Measurements from ENCODE around the gene FSD1. TPM values are rescaled to one million over a fixed set of nuclear protein-coding genes. Genes with fewer than 3 reads are reported as not detected.
"Not testable (repeated sequence)": the region's sequence is repeated elsewhere in the genome, so short reads cannot be mapped to it uniquely, and the experiment has no call there.

FSD1 gene
- total and polyA plus RNA-seq, 5 donors from 2014 or later: 0.76 to 1.6 (median 1.0) TPM; not detected in 2

DNA sequence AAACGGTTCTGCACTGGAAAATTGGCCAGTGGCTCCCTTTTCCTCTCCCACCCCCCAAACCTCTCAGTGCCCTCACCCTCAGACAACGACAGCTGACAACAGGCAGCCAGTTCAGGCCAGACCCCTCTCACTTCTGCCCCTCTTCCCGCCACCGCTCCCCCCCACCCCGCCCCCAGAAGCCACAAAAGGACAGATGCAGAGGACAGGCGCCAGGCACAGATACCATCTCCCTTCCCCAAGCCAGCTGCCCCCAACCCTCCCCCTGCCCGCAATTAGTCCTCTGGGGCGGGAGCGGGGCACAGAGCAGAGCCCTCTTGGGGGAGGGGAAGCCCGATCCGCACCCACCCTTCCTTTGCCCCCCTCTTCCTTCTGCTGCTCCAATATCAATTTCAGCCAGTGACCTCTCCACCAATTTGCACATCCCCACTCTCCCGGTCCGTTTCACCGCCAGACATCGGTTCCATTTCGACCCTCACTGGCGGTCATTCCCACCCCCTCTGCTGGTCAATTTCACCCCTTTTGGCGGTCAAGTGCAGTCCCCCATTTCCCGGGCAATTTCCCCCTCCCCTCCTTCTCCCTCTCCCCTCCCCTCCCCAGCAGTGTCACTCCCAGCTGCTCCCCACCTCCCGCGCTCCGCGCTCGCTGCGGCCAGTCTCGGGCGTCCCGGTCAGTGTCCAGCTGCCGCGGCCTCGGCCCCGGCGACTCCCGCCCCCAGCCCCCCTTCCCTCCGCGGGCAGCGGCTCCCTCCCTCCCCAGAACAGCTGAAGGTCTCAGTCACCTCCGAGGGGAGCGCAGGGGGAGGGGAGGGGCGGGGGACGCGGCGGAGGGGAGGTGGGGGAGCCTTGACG, 25.8 kb upstream of the FSD1 start, which contains the start of gene SHD:
SHD (plus strand) TSS at position 848 of the 848 bp plus-strand sequence. CDS start 798 bp downstream, outside the sequence.
- Mint-ChIP-seq H3K27me3 (peaks cover 35% of the 10 kb centered on the region), H3K27ac (peak within 1 kb of the TSS in 1 of 3 donors; percentile 52)

DNA sequence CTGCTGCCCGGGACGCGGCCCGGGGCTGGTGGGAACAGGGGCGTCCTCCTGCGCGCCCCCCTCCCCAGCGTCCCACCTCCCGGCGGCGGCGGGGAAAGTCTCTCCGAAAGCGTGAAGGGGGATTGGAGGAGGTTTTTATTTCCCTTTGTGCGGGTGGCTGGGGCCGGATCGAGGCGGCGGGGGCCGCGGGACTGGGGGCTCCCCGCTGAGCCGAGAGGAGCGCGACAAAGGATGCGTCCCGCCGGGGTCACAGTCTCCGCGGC, 25.2 kb upstream of the FSD1 start:
- Histone ChIP-seq H3K27ac (ENCODE audit: insufficient read depth, low read length, poor library complexity, severe bottlenecking) (no peak overlapping the region), H3K4me1 (ENCODE audit: control insufficient read depth, insufficient read depth, low read length, poor library complexity, severe bottlenecking) (peaks cover 14% of the 10 kb centered on the region), H3K9me3 (ENCODE audit: control insufficient read depth in 2 of 2, low read length in 2 of 2) (no peaks in the 10 kb centered on the region), H3K27me3 (ENCODE audit: control insufficient read depth, insufficient read depth, low read length) (peaks cover 1% of the 10 kb centered on the region), H3K4me3 (ENCODE audit: low read depth, low read length) (no peak overlapping the region), H3K36me3 (ENCODE audit: control insufficient read depth, insufficient read depth, low read length) (no peaks in the 10 kb centered on the region)
- Mint-ChIP-seq H3K27me3 (peaks cover 35% of the 10 kb centered on the region), H3K27ac (no peak overlapping the region), H3K9me3 (peaks cover 0 to 2% (median 0%) of the 10 kb centered on the region in 7 donors), H3K36me3 (no peaks in the 10 kb centered on the region), H3K4me1 (peaks cover 0 to 9% (median 0%) of the 10 kb centered on the region in 4 donors), H3K4me3 (no peak overlapping the region)
- ATAC-seq (ENCODE audit: low read depth in 2 of 2): no peak
- DNase-seq: no peak

More for the DNA sequence above, 25.8 kb upstream of the FSD1 start, which contains the start of gene SHD:
- peaks cover 0 to 2% (median 0%) of the 10 kb centered on the region in 7 donors for H3K9me3 Mint-ChIP-seq
- no peaks in the 10 kb centered on the region for H3K36me3 ChIP-seq (ENCODE audit: control insufficient read depth, insufficient read depth, low read length)
- ATAC-seq (ENCODE audit: low read depth in 2 of 2) (no peak), DNase-seq (no peak)
- H3K27me3 ChIP-seq (ENCODE audit: control insufficient read depth, insufficient read depth, low read length): peaks cover 1% of the 10 kb centered on the region
- H3K4me3 Mint-ChIP-seq: peak within 1 kb of the TSS in 1 of 4 donors; percentile 21
- peaks cover 0 to 9% (median 0%) of the 10 kb centered on the region in 4 donors for H3K4me1 Mint-ChIP-seq
- H3K27ac ChIP-seq (ENCODE audit: insufficient read depth, low read length, poor library complexity, severe bottlenecking): no peak within 1 kb of the TSS
- no peak within 1 kb of the TSS for H3K4me3 ChIP-seq (ENCODE audit: low read depth, low read length)
- H3K9me3 ChIP-seq (ENCODE audit: control insufficient read depth in 2 of 2, low read length in 2 of 2): no peaks in the 10 kb centered on the region
- H3K36me3 Mint-ChIP-seq: no peaks in the 10 kb centered on the region
- peaks cover 14% of the 10 kb centered on the region for H3K4me1 ChIP-seq (ENCODE audit: control insufficient read depth, insufficient read depth, low read length, poor library complexity, severe bottlenecking)

DNA sequence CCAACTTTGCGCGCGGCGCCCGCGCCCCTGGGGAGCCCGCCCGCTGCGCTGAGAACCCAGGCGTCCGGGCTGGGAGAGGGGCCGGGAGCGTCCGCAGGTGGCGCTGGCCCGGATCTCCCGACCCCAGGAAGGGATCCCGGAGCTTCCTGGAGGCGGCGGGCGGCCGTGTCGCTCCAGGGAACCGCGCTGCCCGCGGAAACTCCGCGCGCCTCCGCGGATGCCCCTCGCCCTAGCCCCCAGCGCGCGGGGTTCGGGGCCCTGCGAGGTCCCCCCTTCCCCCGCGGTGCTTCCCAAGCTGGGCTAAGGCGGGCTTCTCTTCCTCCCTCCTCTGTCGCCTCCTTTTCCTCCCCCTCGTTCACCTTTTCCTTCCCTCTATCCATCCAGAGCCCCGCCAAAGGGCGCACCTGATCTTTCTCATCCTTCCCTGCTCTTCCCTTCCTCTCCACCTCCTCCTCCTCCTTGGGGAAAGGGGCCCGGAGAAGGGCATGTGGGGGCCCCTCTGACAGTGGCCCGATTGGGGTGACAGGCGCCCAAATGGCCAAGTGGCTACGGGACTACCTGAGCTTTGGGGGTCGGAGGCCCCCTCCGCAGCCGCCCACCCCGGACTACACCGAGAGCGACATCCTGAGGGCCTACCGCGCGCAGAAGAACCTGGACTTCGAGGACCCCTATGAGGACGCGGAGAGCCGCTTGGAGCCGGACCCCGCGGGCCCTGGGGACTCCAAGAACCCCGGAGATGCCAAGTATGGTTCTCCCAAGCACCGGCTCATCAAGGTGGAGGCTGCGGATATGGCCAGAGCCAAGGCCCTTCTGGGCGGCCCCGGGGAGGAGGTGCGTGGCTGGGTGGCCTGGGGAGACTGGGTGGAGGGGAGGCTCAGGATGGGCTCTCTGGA, 24.6 kb upstream of the FSD1 start:
- Mint-ChIP-seq H3K4me3 (no peak overlapping the region), H3K9me3 (peaks cover 0 to 2% (median 0%) of the 10 kb centered on the region in 7 donors), H3K4me1 (peaks cover 0 to 9% (median 0%) of the 10 kb centered on the region in 4 donors), H3K27me3 (peaks cover 35% of the 10 kb centered on the region), H3K27ac (no peak overlapping the region), H3K36me3 (no peaks in the 10 kb centered on the region)
- no peak for DNase-seq
- no peak for ATAC-seq (ENCODE audit: low read depth in 2 of 2)
- Histone ChIP-seq H3K4me3 (ENCODE audit: low read depth, low read length) (no peak overlapping the region), H3K27me3 (ENCODE audit: control insufficient read depth, insufficient read depth, low read length) (peaks cover 1% of the 10 kb centered on the region), H3K4me1 (ENCODE audit: control insufficient read depth, insufficient read depth, low read length, poor library complexity, severe bottlenecking) (peaks cover 14% of the 10 kb centered on the region), H3K36me3 (ENCODE audit: control insufficient read depth, insufficient read depth, low read length) (no peaks in the 10 kb centered on the region), H3K27ac (ENCODE audit: insufficient read depth, low read length, poor library complexity, severe bottlenecking) (no peak overlapping the region), H3K9me3 (ENCODE audit: control insufficient read depth in 2 of 2, low read length in 2 of 2) (no peaks in the 10 kb centered on the region)

DNA sequence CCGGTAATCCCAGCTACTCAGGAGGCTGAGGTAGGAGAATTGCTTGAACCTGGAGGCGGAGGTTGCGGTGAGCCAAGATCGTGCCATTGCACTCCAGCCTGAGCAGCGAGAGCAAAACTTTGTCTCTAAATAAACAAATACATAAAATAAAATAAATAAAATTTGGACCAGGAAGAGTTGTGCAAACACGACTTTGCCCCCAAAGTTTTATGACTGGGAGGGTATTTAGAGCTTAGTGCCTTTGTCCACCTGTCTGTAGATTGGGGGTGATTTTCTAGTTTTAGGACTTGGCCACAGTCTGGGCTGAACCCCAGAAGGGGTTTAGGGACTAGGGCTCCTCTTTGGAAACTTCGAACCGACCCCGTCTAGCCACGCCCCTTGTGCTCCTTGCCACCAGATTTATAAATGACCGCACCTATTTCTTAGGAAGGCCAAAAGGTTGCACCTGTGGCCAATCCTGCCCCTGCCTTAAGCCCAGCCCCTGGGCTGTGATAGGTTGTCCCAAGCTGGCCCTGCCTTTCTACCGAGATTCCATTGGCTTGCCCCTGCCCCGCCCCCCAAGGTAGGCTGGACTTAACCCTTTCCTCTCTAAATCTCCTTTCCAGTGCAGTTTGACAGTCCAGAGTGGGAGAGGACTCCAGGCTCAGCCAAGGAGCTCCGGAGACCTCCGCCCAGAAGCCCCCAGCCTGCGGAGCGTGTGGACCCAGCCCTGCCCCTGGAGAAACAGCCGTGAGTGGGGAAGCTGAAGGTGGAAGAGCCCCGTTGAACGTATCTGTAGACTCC, 20.0 kb upstream of the FSD1 start:
- Mint-ChIP-seq H3K27ac (no peak overlapping the region), H3K27me3 (peaks cover 29% of the 10 kb centered on the region), H3K9me3 (no peaks in the 10 kb centered on the region), H3K36me3 (no peaks in the 10 kb centered on the region), H3K4me3 (no peak overlapping the region), H3K4me1 (peaks cover 0 to 4% (median 0%) of the 10 kb centered on the region in 4 donors)
- ATAC-seq (ENCODE audit: low read depth in 2 of 2): no peak
- Histone ChIP-seq H3K27me3 (ENCODE audit: control insufficient read depth, insufficient read depth, low read length) (peaks cover 1% of the 10 kb centered on the region), H3K4me3 (ENCODE audit: low read depth, low read length) (no peak overlapping the region), H3K27ac (ENCODE audit: insufficient read depth, low read length, poor library complexity, severe bottlenecking) (no peak overlapping the region), H3K4me1 (ENCODE audit: control insufficient read depth, insufficient read depth, low read length, poor library complexity, severe bottlenecking) (peaks cover 7% of the 10 kb centered on the region), H3K36me3 (ENCODE audit: control insufficient read depth, insufficient read depth, low read length) (no peaks in the 10 kb centered on the region), H3K9me3 (ENCODE audit: control insufficient read depth in 2 of 2, low read length in 2 of 2) (no peaks in the 10 kb centered on the region)
- no peak for DNase-seq

DNA sequence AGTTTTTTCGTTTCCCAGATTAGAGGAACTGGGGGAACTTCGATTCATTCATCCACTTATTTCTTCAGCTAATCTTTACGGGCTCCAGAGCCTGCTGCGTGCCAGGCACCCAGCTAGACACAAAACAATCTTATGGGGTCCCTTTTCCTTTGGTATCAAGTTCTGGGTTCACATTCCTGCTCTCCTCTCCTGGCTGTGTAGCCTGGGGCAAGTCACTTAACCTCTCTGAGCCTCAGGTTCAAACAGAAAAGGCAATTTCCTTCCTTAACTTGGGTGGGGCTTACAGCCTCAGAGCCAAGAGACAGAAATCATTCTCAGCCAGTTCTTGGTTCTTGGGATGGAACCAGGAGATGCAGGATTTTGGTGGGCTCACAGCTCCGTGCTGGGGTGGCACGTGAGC, 19.4 kb upstream of the FSD1 start:
- no peaks in the 10 kb centered on the region for H3K9me3 ChIP-seq (ENCODE audit: control insufficient read depth in 2 of 2, low read length in 2 of 2)
- ATAC-seq (ENCODE audit: low read depth in 2 of 2): no peak

DNA sequence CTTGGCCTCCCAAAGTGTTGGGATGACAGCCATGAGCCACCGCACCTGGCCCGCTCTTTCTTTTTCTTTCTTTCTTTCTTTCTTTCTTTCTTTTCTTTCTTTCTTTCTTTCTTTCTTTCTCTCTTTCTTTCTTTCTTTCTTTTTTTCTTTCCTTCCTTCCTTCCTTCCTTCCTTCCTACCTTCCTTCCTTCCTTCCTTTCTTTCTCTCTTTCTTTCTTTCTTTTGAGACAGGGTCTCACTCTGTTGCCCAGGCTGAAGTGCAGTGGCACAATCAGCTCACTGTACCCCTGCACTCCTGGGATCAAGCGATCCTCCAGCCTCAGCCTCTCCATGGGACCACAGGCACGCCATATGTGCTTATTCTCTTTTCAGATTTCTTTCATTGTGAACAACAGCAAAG, 18.3 kb upstream of the FSD1 start:
- not testable (repeated sequence) for H3K27ac Mint-ChIP-seq, DNase-seq

More for the DNA sequence above, 19.4 kb upstream of the FSD1 start:
- Histone ChIP-seq H3K36me3 (ENCODE audit: control insufficient read depth, insufficient read depth, low read length) (no peaks in the 10 kb centered on the region), H3K4me1 (ENCODE audit: control insufficient read depth, insufficient read depth, low read length, poor library complexity, severe bottlenecking) (peaks cover under 1% of the 10 kb centered on the region), H3K27ac (ENCODE audit: insufficient read depth, low read length, poor library complexity, severe bottlenecking) (no peak overlapping the region), H3K4me3 (ENCODE audit: low read depth, low read length) (no peak overlapping the region), H3K27me3 (ENCODE audit: control insufficient read depth, insufficient read depth, low read length) (peaks cover 1% of the 10 kb centered on the region)
- H3K36me3 Mint-ChIP-seq: no peaks in the 10 kb centered on the region
- peaks cover 25% of the 10 kb centered on the region for H3K27me3 Mint-ChIP-seq
- H3K27ac Mint-ChIP-seq: no peak overlapping the region
- H3K4me1 Mint-ChIP-seq: peaks cover 0 to under 1% (median 0%) of the 10 kb centered on the region in 4 donors
- H3K9me3 Mint-ChIP-seq: no peaks in the 10 kb centered on the region
- no peak for DNase-seq
- H3K4me3 Mint-ChIP-seq: no peak overlapping the region

DNA sequence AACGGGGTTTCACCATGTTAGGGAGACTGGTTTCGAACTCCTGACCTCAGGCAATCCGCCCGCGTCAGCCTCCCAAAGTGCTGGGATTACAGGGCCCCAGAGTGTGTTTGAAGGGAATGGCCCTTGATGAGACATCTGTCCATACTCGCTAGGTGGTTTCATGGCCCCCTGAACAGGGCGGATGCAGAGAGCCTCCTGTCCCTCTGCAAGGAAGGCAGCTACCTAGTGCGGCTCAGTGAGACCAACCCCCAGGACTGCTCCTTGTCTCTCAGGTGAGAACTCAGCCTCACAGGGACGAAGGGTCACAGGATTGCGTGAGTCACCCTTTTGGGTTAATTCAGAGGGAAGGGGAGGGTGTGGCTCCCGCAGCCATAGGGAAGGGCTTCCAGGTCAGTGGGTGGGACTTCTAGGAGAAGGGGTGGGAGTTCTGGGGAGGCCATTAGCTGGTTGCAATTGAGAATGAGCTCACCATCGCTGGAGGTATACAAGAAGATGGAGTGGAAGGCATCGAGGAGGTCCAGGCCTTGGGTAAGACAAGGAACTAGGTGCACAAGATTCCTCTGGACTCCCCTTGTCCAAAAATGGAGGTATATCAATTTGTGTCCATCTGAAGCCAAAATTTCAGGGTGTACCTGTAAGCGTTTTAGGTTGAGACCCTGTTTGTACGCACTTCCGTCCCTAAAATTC, 16.2 kb upstream of the FSD1 start:
- no peaks in the 10 kb centered on the region for H3K9me3 Mint-ChIP-seq
- no peaks in the 10 kb centered on the region for H3K36me3 Mint-ChIP-seq
- peaks cover 6% of the 10 kb centered on the region for H3K27me3 Mint-ChIP-seq
- DNase-seq: no peak
- no peaks in the 10 kb centered on the region for H3K4me1 ChIP-seq (ENCODE audit: control insufficient read depth, insufficient read depth, low read length, poor library complexity, severe bottlenecking)
- H3K4me3 Mint-ChIP-seq: no peak overlapping the region
- no peak overlapping the region for H3K27ac Mint-ChIP-seq
- H3K27me3 ChIP-seq (ENCODE audit: control insufficient read depth, insufficient read depth, low read length): no peaks in the 10 kb centered on the region
- no peak overlapping the region for H3K27ac ChIP-seq (ENCODE audit: insufficient read depth, low read length, poor library complexity, severe bottlenecking)
- no peak for ATAC-seq (ENCODE audit: low read depth in 2 of 2)
- H3K36me3 ChIP-seq (ENCODE audit: control insufficient read depth, insufficient read depth, low read length): no peaks in the 10 kb centered on the region
- no peak overlapping the region for H3K4me3 ChIP-seq (ENCODE audit: low read depth, low read length)
- no peaks in the 10 kb centered on the region for H3K9me3 ChIP-seq (ENCODE audit: control insufficient read depth in 2 of 2, low read length in 2 of 2)
- no peaks in the 10 kb centered on the region for H3K4me1 Mint-ChIP-seq

More for the DNA sequence above, 18.3 kb upstream of the FSD1 start:
- H3K9me3 Mint-ChIP-seq; H3K27me3 ChIP-seq (ENCODE audit: control insufficient read depth, insufficient read depth, low read length); H3K36me3 Mint-ChIP-seq; H3K4me1 Mint-ChIP-seq; H3K4me3 ChIP-seq (ENCODE audit: low read depth, low read length); H3K4me3 Mint-ChIP-seq; H3K36me3 ChIP-seq (ENCODE audit: control insufficient read depth, insufficient read depth, low read length); H3K4me1 ChIP-seq (ENCODE audit: control insufficient read depth, insufficient read depth, low read length, poor library complexity, severe bottlenecking); H3K9me3 ChIP-seq (ENCODE audit: control insufficient read depth in 2 of 2, low read length in 2 of 2); ATAC-seq (ENCODE audit: low read depth in 2 of 2); H3K27ac ChIP-seq (ENCODE audit: insufficient read depth, low read length, poor library complexity, severe bottlenecking): not testable (repeated sequence)
- H3K27me3 Mint-ChIP-seq: peaks cover 13% of the 10 kb centered on the region

Measured in CD4-positive, CD25-positive, alpha-beta regulatory T cell (primary cell).